Body of pancreas (tissue), 4 donors: ENCODE measurements around the gene FRMD5.

Experiments used
- POLR2A ChIP-seq, 3 donors: fragments of 450-650 bp; IDR thresholded peaks; one replicate each; pipeline ENCODE4 v1.6.1; 2016; ENCODE audit warnings: antibody characterized with exemption in 3 of 3, mild to moderate bottlenecking in 2 of 3
- TF ChIP-seq, protein P1 (sequence below), 7 experiments: fragments of 450-650 bp in 4 of 7; fragments of 200-600 bp in 3 of 7; sonication (generic) in 3 of 7; IDR thresholded peaks; one replicate each; pipeline ENCODE4 v1.5.1; 2016 to 2019; ENCODE audit warnings: antibody characterized with exemption in 7 of 7

DNA sequence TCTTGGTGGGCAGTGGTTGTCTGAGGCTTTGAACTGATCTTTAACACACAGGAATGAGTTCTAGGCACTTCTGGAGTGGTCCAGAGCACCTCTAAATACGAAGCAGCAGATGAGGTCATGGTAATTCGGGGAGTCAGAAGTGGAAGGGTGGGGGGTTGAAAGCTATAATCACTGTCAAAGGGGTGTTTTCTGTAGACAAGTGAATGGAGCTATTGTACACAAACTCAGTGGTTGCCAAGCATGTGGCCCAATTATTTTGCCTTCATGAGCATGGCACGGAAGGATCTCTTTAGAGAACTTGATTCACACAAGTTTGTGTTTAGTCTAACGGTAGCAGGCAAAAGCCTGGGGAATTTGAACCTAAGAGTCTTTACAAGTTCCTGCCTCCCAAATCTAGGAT lies 6.3 kb downstream of the FRMD5 start:
- TF ChIP-seq POLR2A (IDR thresholded peaks at IDR 0.05) = no peak
- TF ChIP-seq, protein P1, sequence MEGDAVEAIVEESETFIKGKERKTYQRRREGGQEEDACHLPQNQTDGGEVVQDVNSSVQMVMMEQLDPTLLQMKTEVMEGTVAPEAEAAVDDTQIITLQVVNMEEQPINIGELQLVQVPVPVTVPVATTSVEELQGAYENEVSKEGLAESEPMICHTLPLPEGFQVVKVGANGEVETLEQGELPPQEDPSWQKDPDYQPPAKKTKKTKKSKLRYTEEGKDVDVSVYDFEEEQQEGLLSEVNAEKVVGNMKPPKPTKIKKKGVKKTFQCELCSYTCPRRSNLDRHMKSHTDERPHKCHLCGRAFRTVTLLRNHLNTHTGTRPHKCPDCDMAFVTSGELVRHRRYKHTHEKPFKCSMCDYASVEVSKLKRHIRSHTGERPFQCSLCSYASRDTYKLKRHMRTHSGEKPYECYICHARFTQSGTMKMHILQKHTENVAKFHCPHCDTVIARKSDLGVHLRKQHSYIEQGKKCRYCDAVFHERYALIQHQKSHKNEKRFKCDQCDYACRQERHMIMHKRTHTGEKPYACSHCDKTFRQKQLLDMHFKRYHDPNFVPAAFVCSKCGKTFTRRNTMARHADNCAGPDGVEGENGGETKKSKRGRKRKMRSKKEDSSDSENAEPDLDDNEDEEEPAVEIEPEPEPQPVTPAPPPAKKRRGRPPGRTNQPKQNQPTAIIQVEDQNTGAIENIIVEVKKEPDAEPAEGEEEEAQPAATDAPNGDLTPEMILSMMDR (IDR thresholded peaks at IDR 0.05) = no peak
